HG03045 (cell line): ENCODE results near the gene EFCAB8.

Source experiments
- ATAC-seq: cut with Tn5 transposase; IDR thresholded peaks from one replicate; pipeline ENCODE4 v1.9.1; 2021; ENCODE audit warnings: mild to moderate bottlenecking, moderate library complexity; ENCODE audit not compliant: unreplicated experiment

Gene EFCAB8

GRCh38 chr20:32984196-32984595, 125.5 kb downstream of the EFCAB8 start:
- no peak for ATAC-seq

GRCh38 chr20:32984631-32985354, 126.1 kb downstream of the EFCAB8 start:
- no peak for ATAC-seq

GRCh38 chr20:32985596-32985995, 126.9 kb downstream of the EFCAB8 start:
- no peak for ATAC-seq

- ATAC-seq = no peak
Measured at GRCh38 chr20:32986331-32986966, 127.7 kb downstream of the EFCAB8 start.

GRCh38 chr20:32987044-32987825, 128.5 kb downstream of the EFCAB8 start:
- no peak for ATAC-seq

- no peak for ATAC-seq
Measured at GRCh38 chr20:32988008-32988407, 129.3 kb downstream of the EFCAB8 start.

GRCh38 chr20:32989507-32990283, 131.0 kb downstream of the EFCAB8 start:
- no peak for ATAC-seq

- no peak for ATAC-seq
Measured at GRCh38 chr20:32990426-32990825, 131.7 kb downstream of the EFCAB8 start.

GRCh38 chr20:32991383-32991782, 132.7 kb downstream of the EFCAB8 start:
- no peak for ATAC-seq

GRCh38 chr20:32991792-32992641, 133.3 kb downstream of the EFCAB8 start:
- ATAC-seq = no peak

GRCh38 chr20:32993496-32994050, 134.8 kb downstream of the EFCAB8 start:
- ATAC-seq = no peak

GRCh38 chr20:32995802-32996201, 137.1 kb downstream of the EFCAB8 start:
- ATAC-seq = no peak

- no peak for ATAC-seq
Measured at GRCh38 chr20:32997431-32997830, 138.7 kb downstream of the EFCAB8 start.

GRCh38 chr20:32999603-33000250, 141.0 kb downstream of the EFCAB8 start:
- ATAC-seq = no peak

- no peak for ATAC-seq
Measured at GRCh38 chr20:33000802-33001466, 142.2 kb downstream of the EFCAB8 start.

- ATAC-seq = no peak
Measured at GRCh38 chr20:33002087-33002808, 143.5 kb downstream of the EFCAB8 start.

GRCh38 chr20:33004141-33004751, 145.5 kb downstream of the EFCAB8 start, which contains the start of gene SUN5:
Gene SUN5, minus strand, starts transcription at chr20:33004433. Its CDS starts 93 bp downstream, at chr20:33004340.
- no peak for ATAC-seq
